DMS114 treated with DMSO at 0.1 percent for 48 hours (cell line): Measurements from ENCODE around the gene IER3.

Experiments used
- DNase-seq: peaks from one replicate; lab custom pipeline; 2025; ENCODE audit not compliant: unreplicated experiment; lab: John Stamatoyannopoulos, UW

The IER3 gene

GRCh38 chr6:30749554-30750378 lies 5.4 kb upstream of the IER3 start:
- no peak for DNase-seq

DNA sequence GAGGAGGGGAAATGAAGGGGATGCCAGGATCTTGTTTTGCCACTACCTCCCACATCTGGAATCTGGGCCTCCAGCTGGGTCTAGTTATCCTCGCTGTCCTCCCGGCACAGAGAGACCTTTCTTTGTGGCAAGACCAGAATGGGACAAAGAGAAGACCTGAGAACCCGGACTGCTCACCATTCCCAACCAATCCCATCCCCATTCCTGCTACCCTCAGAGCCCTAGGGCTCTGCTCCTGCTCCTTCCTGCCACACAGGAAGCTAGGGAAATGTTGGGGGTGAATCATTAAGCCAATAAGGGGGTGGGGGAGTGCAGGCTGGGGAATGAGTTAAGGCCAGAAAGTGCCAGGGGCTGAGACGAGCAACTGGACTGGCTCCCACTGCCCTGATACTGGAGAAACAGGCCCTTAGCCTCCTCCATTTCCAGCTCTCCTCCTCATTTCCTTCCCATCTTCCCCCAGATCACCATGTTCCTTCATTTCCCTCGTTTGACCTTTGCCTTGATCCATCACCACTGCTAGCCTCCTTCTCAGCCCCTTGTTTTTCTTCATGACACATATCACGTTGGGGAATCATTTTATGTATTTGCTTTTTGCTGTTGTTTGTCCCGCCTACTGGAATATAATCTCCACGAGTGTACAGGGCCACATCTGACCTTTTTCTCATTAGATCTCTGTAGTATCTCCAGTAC lies 4.6 kb upstream of the IER3 start:
- DNase-seq = no peak

DNA sequence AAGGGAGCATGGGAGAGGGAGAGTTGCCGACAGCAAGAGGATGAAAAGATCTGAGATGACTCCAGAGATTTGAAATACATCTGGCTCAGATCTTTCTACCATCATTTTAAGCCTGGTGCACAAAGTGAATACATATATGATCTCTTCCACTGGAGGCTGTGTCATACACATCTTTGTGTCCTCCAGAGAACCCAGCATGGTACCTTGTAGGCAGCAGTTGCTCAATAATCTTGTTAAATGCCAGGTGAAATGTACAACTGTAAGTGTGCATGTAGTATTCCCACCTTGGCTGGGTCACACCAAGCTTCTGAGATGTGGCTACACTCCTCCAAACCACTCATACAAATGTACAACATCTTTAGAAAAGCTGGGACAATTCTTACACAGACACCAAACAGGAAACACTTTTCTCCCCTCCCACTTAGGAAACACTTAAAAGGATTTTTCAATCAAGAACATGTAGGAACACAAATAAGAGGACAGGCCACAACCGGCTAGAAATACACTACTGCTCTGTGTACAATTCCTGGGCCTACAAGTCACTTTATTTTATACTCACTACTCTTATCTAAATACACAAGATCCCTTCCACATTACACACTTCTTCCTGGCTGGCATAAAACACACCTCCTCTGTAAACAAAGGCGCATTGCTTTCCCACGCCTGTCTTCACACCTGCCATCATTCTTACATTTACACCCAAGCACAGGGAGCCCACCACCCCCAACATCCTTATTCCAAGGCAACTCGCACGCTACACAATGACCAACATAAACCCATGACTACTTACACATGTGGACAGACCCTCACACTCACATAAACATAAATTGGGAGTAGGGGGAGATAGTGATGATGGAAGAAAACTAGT lies 3.8 kb upstream of the IER3 start:
- DNase-seq = no peak

DNA sequence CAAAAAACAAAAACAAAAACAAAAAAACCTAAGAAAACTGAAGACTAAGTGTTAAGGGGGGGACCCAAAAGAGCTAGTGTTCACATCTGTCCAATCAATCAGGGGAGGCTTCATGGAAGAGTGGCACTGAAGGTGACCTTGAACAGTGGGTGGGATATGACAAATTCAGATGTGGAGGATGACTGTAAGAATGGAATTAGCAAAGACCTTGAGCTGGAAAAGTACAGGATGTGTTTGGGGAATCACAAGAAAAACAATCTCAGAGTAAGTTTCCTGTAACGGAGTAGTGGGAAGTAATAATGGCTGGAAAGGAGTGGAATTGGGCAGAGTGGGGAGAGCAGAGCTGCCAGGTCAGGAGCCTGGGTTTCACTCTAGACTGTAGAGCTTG lies 2.9 kb upstream of the IER3 start:
- no peak for DNase-seq

DNA sequence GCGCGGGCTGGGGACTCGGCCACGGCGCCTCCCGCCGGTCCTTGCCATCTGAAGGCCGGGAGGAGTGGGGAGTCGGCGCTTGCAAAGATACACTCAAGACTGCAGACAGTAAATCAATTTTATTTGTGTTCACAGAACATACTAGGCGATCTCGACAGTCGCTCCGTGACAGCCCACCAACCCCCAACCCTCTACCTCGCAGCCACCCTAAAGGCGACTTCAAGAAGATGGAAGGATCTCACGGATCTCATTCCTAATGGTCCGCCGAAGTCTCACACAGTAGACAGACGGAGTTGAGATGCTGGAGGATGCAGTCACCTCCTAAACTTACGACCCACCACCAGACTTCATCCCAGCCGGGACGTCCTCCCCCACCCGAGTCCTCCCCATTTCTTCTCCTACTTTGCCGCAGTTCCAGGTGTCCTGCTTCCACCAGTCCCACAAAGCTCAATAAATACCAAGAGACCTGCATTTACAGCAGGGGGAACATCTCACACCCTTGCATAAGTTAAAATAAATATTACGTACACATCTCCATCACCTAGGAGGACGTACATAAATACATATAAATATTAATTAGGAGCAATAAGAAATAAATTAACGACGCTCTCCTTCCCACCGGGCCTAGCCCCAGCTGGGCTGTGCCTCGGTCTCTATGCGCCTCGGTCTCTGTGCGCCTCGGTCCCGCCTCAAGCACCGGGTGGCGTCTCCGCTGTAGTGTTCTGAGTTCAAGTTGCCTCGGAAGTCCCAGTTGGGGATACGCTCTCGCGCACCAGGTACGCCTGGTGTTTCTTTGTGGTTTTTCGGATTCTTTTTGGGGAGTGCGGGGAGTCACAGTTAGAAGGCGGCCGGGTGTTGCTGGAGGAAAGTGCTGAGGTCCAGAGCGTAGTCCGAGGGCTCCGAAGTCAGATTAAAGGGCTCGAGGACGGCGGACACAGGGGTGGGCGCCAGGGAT lies 971 bp downstream of the IER3 start:
- peak; percentile 58 for DNase-seq

DNA sequence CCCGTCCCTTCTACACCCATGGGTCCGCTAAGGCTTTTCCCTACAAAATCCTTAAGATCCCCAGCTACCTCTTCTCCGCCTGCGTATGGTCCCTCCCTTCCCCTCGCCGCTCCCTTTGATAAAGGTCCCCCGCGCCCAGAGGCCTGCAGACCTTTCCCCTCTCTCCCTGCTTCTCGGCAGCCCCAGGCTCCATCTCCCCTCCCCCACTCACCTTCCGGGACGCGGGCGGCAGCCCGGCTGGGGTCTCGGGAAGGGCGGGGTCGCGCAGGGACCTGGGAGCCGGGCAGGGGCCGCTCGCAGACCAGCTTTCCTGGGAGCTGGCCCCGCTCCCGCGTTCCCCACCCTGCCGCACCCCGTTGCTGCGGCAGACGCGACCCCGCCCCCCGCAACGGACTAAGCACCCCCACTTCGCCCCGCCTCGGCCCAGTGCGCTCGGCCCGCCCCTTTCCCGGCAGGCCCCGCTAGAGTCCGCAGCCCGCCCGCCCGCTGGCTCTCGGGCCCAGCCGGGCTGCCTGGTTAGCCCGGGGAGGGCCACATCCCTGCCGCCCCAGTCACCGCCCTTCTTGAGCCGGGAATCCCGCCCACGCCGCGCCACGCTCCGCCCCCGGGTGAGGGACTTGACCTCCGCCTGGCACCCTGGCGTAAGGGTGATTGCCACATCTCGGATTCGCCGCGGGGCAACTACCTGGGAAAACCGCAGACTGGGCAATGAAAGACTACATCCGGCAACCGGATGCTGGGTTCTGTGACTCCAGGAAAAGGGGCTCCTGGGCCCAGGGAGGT lies 1.8 kb downstream of the IER3 start, which contains the start of gene FLOT1:
FLOT1 (minus strand) TSS at position 372 of the 783 bp plus-strand sequence. CDS start 498 bp downstream, outside the sequence.
- DNase-seq = peak; percentile 86

GRCh38 chr6:30741789-30742315 lies 2.5 kb downstream of the IER3 start:
- DNase-seq = no peak

- no peak for DNase-seq
Measured at GRCh38 chr6:30741063-30741779, 3.1 kb downstream of the IER3 start.

DNA sequence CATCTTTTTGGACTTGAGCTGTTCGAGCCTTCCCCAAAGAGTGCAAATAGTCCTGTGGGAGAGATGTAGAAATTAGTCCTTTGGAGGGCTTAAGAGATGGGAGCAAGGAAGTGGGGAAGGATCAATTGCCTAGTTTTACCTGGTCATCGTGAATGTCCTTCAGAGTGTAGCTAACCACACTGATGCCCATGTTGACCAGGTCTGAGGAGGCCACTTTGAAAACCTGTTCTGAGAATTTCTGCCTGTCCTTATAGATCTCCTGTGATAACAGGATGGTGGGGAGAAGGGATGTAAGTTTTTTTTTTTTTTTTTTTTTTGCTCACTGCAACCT lies 3.8 kb downstream of the IER3 start:
- no peak for DNase-seq

DNA sequence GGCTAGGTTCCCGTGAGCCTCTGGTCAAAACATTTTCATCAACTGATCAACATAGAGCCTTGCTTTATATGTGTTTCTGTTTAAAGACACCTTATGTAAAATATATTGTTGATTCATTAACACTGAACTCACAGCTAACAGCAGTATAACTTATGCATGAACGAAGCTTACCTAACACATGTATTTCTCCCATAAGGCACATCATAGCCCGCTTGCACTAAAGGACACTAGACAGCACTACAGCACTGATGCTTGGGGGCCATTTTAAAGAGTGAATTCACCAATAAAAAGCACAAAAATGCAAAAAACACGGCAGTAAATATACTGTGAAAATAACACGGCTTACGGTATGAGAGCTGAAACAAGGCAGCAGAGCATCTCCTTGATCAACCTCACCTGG lies 5.8 kb downstream of the IER3 start:
- DNase-seq = no peak

- DNase-seq = no peak
Measured at GRCh38 chr6:30735668-30736314, 8.6 kb downstream of the IER3 start.

DNA sequence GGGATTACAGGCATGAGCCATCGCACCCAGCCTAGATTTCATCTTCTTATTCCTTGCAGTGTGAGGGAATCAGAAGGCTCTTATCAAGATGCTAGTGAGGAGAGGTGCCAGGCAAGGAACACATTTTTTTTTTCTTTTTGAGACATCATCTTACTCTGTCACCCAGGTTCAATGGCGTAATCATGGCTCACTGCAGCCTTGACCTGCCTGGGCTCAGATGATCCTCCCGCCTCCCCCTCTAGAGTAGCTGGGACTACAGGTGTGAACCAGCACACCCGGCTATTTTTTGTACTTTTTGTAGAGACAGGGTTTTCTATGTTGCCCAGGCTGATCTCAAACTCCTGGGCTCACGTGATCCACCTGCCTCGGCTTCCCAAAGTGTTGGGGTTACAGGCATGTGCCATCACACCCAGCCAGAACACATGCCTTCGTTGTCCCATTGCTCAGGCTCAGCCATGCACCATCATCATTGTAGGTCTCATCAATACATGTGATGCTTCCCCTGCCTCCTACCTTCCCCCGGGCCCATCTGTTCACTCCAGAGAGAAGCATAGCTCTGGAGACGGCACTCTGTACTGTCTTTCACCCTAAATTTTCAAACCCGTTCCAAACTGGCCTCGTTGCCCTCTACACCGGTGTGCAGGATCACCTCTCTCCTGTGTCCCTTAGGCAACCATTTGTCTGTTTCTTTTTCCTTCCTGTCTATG lies 12.0 kb downstream of the IER3 start:
- DNase-seq = no peak

DNA sequence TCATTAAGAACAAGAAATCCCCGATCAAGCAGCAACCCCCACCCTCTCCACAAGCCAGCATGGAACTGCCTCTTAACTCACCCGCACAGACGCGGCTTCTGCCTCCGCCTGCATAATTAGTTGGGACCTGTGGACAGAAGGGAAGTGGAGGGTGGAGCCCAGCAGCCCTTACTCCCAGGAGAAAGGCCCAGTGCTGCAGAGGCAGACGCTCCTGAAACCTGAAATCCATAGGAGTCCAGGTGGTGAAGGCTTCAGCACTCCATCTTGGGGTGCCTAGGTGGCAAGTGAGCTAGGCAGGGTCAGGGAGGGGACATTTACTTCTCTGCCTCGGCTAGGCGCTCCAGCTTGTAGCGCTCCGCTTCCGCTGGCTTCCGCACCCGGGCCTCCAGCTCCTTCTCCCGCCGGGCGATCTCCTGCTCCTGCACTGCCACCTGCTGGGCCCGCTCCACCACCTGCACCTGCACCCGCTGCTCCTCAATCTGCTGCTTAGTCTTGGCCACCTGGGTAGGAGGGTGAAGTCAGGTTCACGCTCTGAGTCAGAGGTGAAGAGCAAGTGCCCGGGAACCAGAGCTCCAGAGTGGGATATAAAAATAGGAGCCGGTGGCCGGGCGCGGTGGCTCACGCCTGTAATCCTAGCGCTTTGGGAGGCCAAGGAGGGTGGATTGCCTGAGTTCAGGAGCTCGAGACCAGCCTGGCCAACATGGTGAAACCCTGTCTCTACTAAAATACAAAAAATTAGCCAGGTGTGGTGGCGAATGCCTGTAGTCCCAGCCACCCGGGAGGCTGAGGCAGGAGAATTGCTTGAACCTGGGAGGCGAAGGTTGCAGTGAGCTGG lies 13.5 kb downstream of the IER3 start:
- no peak for DNase-seq

DNA sequence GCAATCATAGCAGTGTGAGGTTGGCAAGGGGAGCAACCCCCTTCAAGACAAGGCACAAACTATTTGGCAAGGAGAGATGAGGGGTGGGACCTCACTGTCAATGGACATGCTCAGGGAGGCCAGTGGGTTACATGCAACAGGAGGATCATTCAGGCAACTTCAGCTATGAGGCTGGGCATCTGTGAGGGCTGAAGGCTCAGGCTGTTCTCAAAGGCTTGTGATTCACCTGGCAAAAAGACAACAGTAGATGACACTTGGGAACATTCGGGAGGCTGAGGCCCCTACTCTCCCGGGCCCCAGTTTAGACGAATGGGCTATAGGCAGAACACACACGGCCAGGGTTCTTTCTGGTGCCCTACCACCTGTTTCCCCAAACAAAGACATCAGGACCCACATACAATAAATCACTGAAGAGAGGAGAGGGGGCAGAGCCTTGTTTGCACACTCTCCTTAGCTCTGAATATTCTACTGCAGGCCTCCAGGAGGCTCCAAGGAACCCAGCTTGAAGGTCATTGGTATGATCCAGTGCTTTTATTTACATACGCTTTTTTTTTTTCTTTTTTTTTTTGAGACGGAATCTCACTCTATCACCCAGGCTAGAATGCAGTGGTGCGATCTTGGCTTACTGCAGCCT lies 16.3 kb downstream of the IER3 start:
- DNase-seq = peak; percentile 35

DNA sequence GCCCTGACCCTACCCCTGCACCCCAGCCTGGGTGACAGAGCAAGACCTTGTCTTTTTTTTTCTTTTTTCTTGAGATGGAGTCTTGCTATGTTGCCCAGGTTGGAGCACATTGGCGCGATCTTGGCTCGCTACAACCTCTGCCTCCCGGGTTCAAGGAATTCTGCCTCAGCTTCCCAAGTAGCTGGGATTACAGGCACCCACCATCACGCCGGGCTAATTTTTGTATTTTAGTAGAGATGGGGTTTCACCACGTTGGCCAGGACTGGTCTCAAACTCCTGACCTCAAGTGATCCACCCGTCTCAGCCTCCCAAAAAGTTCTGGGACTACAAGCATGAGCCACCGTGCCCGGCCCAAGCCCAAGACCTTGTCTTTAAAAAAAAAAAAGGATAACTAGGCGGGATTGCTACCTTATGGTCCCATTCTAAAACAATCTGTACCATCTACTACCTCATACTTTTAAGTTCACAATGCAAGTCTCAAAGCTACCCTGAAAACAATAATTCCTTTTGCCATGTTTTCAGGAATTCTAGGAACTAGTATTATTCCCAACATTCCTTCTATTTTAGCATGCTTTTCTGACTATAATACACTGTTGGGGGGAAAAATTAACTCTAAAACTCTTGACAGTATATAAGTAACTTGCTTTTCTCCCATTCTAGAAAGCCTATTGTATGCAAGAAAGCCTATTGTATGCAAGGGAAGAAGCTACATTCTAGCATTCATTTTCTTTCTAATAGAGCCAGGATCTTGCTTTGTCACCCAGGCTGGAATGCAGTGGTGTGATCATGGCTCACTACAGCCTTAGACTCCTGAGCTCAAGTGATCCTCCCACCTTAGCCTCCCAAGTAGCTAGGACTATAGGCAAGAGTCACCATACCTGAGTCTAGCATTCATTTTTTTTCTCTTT lies 17.6 kb downstream of the IER3 start:
- no peak for DNase-seq
